B cell (primary cell): ENCODE results near the gene BRWD1.

Experiments
- EZH2 ChIP-seq: IDR thresholded peaks from 2 replicates; pipeline ENCODE4 v1.6.1; 2012; ENCODE audit warnings: borderline replicate concordance, low read depth, mild to moderate bottlenecking, moderate library complexity, low read length; ENCODE audit not compliant: insufficient read depth, poor library complexity, severe bottlenecking
- TF ChIP-seq, protein P1 (sequence below): fragments of 200-600 bp; IDR thresholded peaks from one replicate; pipeline ENCODE4 v1.8.0; 2022; ENCODE audit warnings: antibody characterized with exemption, mild to moderate bottlenecking

DNA sequence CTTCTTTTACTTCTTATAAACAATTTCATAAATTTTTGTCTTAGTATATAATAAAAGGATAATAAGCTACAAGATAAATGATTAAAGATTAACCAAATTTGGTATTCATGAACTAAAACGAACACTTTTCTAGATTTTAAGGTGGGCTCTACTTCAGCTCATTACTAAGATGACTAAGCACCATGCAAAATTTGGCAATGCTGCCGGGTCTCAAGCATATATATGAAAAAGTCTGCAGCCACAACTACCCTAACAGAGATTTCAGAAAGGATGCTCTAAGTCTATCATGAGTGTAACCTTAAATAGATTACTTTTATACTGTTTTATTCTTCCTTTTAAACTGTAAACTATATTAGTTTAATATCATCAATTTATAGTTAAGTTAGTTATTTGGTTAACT, 47.8 kb downstream of the BRWD1 start:
- TF ChIP-seq, protein P1, sequence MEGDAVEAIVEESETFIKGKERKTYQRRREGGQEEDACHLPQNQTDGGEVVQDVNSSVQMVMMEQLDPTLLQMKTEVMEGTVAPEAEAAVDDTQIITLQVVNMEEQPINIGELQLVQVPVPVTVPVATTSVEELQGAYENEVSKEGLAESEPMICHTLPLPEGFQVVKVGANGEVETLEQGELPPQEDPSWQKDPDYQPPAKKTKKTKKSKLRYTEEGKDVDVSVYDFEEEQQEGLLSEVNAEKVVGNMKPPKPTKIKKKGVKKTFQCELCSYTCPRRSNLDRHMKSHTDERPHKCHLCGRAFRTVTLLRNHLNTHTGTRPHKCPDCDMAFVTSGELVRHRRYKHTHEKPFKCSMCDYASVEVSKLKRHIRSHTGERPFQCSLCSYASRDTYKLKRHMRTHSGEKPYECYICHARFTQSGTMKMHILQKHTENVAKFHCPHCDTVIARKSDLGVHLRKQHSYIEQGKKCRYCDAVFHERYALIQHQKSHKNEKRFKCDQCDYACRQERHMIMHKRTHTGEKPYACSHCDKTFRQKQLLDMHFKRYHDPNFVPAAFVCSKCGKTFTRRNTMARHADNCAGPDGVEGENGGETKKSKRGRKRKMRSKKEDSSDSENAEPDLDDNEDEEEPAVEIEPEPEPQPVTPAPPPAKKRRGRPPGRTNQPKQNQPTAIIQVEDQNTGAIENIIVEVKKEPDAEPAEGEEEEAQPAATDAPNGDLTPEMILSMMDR, result no peak
- TF ChIP-seq EZH2, result no peak
